GM18870 (cell line): ENCODE measurements around the gene HEXD.

Source experiments
- ATAC-seq: cut with Tn5 transposase; IDR thresholded peaks from one replicate; pipeline ENCODE4 v1.9.1; 2021; ENCODE audit warnings: moderate library complexity; ENCODE audit not compliant: unreplicated experiment

The HEXD gene

DNA sequence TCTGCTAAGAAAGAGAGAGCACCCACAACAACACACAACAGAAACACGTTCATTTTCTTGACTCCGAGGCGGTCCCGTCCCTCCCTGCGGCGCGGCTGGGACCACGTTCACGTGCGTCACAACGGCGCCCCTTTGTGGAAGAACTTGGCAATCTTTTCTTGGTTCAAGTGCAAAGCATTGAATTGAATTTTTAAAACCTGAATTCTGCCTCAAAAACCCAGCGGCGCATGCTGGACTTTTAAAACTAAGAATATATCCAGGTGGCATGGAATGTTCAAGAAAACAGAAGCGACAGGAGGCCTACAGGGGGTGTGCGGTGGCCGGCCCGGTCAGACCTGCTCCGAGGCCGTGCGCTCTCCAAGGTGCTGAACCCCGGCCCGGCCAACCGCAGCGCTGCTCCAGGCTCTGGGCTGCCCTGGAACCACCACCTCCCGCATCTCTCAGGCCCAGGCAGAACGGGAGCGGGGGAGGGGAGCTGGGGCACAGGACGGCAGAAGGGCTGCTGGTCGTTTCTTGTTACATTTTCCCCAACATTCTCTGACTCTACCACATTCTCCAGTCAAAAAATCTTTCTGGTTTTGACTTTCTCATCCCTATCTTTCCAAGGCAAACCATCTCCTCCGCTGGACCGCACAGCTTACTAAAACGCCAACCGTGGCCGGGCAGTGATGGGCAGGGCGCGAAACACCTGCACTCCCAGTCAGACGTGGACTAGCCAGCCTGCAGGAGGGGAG lies 3.4 kb upstream of the HEXD start:
- no peak for ATAC-seq

DNA sequence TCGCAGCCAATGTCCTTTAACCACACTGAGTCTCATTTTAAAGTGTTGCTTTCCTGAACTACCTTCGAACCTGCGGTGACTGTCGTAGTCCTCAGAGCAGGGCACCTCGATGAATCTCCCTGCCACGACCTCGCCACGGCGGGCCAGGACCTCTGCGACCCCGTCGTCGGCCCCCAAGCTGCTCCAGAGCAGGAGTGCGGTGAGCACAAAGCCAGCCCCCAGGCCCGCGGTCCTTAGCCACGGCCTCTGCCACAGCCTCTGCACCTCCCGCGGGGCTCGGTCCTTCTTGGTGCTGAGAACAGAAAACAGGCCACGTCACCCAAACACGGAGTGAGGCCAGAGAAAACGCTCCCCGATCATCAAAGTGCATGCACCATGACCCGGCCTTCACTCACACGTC lies 2.8 kb upstream of the HEXD start:
- ATAC-seq = no peak

DNA sequence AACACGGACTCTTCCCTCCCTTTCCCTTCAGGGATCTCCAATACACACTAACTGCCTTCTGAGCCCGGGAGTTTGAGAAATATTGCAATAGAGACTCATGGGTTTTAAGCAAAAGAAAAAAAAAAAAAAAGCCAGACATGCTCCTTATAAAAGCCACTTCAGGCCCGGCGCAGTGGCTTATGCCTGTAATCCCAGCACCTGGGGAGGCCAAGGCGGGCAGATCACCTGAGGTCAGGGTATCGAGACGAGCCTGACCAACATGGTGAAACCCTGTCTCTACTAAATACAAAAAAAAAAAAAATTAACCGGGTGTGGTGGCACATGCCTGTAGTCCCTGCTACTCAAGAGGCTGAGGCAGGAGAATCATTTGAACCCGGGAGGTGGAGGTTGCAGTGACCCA lies 2.4 kb upstream of the HEXD start:
- ATAC-seq = no peak

DNA sequence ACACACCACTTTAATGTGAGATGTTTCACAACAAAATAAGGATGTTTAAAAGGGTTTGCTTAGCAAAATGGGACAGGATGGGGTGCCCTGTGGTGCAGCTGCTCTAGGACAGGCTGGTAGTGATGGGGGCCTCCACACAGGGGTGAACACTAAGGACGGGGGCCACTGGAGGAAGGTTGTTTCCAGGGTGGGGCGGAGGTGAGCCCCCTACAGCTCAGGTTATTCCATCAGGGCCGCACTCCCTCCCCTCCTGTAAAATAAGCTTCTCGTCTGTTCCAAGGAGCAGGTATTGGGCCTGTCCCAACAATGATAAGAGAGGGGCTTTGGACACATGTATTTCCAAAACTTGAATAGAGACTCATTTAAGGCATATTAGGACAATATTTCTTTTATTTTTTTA lies 1.9 kb upstream of the HEXD start:
- no peak for ATAC-seq

DNA sequence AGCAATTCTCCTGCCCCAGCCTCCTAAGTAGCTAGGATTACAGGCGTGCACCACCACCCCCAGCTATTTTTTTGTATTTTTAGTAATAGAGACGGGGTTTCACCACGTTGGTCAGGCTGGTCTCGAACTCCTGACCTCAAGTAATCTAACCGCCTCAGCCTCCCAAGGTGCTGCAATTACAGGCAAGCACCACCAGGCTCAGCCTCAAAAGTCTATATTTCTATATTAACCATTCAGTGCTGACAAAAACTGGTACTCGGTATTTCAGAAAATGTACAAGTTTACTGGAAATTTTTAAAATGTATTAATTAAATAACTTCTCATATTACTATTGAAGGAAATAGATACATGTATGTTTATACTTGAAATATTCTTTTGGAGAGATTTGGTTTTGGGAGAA lies 1.4 kb upstream of the HEXD start:
- ATAC-seq = no peak

DNA sequence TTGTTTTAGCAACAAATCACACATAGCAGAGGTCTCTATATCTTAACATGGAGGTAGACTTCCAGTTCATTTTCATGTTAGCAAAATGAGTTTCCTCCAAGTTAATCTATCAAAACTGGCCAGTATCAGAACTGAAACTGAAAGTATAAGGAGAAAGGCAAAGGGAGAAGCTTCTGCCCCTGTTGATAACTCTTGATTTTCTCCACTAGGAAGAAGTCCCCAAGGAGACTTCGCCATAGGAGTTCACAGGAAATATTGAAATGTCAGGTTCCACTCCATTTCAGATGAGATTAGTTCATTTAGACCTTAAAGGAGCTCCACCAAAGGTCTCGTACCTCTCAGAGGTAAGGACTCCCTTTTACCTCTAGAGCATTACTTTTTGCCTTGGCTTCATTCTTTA lies 1.4 kb downstream of the HEXD start:
- ATAC-seq = no peak

DNA sequence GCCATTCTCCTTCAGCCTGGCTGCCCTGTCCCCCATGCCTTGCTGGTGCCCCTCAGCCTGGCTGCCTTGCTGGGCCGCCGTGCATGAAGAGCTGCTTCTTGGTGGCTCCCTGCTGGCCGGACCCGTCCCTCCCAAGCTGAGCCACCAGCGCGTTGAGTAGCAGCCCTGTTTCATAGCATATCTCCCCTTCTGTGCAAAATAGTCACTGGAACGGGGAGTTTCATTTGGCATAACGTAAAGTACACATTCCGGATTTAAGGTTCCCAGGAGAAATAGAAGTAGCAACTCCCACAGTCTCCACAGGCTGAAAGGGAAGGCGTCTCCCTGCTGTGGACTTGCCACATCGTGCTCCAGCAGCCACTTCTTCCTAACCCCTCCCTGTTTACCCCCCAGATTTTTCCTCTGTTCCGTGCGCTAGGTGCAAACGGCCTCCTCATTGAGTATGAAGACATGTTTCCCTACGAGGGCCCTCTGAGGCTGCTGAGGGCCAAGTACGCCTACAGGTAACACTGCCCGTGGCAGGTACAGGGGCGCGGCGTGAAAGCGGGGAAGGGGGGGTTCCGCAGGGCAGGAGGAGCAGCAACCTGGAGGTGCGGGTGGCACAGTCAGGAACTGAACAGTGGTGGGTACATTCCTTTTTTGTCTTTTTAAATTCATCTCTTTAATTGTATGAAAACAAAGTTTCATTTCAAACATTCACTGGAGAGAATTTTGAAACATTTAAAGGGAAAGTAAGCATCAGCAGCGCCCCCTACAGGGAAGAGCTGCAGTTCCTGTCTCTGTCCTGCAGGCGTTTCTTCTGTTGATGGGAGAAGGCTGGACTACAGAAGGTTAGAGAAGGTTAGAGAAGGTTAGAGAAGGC lies 6.1 kb downstream of the HEXD start:
- ATAC-seq = no peak

DNA sequence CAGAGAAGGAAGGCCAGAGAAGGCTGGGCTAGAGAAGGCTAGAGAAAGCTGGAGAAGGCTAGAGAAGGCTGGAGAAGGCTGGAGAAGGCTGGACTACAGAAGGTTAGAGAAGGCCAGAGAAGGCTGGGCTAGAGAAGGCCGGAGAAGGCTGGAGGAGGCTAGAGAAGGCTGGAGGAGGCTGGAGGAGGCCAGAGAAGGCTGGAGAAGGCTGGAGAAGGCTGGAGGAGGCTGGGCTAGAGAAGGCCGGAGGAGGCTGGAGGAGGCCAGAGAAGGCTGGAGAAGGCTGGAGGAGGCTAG lies 6.7 kb downstream of the HEXD start:
- ATAC-seq = no peak

DNA sequence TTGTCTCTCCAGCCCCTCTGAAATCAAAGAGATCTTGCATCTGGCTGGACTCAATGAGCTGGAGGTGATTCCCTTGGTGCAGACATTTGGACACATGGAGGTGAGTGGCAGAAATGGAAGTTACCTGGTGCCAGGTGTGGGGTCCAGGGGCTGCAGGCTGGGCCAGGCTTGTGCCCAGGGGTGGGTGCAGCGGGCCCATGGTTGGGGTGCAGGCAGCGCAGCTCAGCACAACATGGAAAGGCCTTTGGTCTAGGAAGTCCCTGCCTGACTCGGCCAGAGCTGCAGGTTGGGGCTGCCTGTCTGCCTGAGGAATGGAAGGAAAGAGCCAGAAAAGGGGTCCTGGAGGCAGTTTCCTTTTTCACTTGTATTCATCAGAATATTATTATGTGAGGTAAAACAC lies 10.4 kb downstream of the HEXD start:
- no peak for ATAC-seq

DNA sequence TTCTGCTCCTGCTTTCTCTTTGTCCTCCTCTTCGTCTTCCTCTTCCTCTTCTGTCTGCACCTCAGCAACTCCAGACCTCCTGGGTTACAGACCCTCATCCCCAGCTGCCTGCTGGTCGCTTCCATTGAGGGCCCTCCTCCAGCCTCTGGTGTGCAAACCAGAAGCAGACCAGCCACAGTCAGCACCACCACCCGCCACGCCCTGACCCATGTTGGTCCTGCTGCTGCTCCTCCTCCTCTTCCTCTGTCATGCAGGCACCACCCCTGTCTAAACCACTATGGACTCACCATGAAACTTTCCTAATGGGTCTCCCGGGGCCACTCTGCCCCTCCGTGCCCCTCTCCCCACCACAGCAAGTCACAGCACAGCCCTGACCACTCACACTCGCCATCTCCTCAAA lies 11.7 kb downstream of the HEXD start:
- ATAC-seq = no peak

DNA sequence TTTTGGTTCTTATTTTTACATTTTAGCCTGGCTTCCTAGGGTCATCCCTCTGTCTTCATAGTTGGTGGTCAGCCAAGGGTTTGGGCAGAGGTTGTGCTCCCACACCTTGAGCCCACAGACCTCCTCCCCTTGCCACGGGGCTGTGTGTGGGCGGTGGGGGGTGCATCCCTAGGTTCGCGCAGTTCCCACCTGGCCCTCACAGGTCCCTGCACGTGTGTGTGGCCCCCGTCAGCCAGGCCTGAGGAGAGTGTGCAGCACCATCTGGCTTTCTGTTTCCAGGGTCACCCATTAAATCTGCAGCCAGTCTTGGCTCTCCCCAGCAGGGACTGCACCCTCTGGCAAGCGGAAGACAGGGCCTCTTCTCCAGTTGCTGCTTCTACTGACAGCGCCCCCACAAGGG lies 13.9 kb downstream of the HEXD start:
- no peak for ATAC-seq

DNA sequence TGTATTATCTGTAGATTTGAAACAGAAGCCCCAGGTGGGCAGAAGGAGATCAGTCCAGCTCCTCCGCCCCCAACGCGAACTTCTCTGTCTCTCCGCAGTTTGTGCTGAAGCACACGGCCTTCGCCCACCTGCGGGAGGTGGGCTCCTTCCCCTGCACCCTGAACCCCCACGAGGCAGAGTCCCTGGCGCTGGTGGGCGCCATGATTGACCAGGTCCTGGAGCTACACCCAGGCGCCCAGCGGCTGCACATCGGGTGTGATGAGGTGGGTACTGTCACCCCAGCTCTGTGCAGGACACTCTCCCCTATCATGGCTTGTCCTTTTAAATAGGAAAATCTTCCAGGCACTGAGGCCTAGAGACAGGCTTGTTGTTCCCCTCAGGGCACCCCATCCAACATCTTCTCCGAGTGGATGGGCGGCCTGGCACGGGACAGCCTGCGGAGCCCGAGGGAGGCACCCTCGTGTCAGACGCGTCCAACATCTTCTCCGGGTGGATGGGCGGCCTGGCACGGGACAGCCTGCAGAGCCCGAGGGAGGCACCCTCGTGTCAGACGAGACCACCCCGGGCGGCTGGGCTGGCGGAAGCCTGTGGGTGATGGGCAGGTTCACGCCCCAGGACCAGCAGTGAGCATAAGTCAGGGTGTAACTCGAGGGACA lies 15.5 kb downstream of the HEXD start:
- no peak for ATAC-seq

DNA sequence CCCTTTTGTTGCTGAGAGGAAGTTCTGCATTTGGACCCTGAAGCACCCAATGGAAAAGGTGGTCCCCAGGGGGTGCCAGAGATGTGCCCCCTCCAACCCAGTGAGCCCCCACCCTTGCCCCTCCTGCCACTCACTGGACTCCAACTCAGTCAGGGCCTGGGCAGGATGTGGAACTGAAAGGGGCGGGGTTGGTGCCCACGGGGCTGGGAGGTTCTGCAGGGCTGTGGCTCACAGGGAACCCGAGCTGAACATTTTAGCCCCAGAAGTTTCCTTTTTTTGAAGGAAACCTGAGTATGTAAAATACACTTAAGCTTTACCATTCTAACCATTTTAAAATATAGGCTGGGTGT lies 16.0 kb downstream of the HEXD start:
- ATAC-seq = no peak

DNA sequence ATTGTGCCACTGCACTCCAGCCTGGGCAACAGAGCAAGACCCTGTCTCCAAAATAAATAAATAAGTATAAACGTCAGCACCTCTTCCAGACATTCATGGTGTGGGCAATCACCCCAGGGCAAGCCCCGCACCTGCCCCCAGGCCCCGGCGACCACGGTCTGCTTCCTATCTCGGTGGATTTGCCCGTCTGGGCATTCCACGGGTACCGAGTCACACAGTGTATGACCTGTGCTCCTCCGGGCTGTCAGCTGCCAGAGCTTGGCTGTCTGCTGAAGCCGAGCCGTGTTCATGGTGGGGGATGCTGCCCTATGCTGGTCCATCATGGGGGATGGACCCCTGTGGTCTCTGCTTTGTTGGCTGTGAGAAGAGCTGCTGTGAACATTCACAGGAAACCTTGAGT lies 17.0 kb downstream of the HEXD start:
- no peak for ATAC-seq

DNA sequence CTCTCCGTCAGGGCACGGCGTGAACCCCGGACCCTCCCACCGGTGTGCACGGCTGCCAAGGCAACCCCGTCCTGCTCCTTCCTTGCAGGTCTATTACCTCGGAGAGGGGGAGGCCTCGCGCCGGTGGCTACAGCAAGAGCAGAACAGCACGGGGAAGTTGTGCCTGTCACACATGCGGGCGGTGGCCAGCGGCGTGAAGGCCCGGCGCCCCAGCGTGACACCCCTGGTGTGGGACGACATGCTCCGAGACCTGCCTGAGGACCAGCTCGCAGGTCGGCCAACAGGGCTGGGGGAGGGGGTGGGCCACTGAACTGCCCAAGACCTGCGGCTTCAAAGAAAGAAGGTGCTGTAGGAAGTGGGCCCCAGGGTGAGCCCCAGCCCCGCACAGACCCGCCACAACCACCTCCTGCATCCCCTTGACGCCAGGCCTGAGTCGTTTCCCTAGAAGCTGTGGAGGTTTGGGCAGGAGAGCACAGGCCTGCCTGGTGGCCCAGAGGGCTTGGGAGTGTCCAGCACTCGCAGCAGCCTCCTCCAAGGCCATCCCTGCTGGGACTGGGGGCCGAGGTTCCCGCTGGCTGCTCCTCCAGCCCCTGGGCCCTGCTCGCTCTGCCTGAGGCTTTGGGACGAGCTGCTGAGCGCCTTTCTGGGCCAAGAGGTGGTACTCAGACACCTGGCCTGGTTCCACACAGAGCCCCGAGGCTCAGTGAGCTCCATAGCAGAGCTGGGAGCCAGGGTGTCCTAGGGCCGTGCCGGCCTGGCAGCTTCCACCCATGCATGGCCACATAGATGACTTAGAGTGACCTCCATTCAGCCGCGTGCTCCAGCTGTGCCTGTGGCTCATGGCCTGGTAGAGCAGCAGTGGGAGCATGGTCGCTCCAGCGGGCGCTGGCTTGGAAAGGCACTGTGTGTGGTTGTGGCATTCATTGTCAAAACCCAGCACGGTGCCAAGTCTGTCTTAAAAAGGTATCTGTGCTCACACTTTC lies 17.7 kb downstream of the HEXD start:
- no peak for ATAC-seq

DNA sequence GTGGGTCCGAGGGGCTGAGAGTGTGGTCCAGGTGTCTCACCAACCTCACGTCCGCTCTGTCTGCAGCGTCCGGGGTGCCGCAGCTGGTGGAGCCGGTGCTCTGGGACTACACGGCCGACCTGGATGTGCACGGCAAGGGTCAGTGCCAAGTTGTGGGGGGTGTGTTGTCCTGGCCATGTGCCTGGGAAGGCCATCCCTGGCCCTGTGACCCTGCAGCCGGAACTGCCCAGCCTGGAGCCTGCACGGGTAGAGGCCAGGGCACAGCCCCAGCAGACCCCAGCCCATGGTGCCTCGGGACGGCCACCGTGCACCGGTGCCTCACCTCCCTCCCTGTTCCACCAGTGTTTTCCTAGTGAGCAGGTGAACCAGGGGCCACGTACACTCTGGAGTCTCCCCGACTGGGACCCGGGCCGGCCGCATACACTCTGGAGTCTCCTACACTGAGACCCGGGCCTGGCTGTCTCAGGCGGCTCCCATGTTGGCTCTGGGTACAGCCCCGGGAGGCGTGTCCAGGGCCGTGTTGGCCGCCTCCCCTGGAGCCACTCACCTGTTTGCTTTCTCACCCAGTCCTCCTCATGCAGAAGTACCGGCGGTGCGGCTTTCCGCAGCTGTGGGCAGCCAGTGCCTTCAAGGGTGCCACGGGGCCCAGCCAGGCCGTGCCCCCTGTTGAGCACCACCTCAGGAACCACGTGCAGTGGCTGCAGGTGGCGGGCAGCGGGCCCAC lies 18.6 kb downstream of the HEXD start:
- ATAC-seq = no peak

DNA sequence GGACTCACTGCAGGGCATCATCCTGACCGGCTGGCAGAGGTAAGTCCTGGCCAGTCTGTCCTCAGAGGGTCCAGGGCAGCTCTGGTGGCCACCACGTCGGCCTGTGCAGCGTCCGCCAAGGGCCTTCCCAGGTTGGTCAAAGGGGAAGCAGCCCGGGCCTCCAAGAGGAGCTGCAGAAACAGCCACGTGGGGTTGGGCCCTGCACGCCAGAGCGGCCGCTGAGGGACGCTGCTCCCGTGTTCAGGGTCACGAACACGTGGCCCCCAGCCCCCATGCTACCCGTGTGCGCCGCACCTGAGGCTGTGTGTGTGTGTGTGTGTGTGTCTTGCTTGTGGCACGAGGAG lies 19.1 kb downstream of the HEXD start:
- no peak for ATAC-seq

DNA sequence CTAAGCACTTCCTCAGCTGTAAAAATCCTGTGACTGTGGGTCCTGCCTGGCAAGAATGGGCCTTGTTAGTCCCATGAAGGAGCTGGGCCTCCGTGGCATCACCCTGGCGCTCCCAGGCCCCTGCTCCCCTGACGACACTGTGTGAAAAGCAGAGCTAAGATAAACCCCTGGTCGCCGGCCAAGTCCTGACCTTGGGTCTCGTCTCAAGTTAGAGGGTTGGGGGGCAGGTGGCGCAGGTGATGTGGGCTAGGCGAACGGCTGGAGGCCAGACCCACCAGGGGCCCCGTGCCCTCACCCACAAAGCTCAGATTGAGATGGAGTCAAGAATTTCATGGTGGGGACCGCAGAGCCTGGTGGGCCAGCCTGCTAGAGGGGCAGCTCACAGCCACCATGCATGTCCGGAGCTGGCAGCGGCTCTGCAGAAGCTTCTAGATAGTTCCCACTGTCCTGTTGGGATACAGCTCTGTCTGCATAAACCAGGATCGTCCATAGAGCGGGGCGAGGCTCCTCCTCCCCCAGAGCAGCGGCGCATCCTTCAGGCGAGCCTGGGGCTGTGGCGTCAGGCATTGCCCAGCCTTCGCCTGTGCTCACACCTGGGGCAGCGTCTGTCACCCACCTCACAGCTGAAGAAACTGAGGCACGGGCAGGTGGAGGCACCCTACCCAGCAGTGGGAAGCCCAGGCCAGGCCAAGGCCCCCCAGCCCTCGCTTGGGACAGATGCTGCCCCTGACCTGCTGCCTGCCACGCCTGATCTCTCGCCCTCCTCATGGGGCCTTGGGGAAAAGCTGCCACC lies 20.4 kb downstream of the HEXD start:
- ATAC-seq = no peak

DNA sequence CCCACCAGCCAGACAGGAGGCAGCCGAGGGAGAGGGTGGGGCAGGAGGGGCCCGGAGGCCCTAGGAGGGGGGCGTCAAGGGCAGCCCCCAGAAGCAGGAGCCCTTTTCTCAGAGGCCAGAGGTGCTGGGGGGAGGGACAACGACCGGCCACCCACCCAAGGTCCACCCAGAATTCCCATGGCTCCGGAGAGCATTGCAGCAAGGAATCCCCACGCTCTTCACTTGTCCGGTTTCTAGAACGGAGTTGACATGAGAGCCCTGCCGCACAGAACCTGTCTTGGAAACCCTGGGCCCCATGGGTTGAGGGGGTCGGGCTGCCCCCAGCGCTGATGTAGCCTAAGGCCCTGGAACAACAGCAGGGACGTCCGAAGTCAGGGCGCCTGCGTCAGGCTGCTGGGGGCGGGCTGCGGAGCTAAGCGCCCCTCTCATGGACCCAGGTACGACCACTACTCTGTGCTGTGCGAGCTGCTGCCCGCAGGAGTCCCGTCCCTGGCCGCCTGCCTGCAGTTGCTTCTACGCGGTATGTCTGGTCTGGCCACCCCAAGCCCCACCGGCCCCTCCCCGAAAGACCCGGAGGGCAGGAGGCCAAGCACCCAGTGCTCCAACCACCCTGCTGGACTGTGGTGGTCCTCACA lies 21.2 kb downstream of the HEXD start:
- ATAC-seq = no peak
